ENCODE data around the gene PAK2. TPM values are rescaled to one million over a fixed set of nuclear protein-coding genes. Genes with fewer than 3 reads are reported as not detected.
A peak's percentile ranks its signal among the peaks of the same experiment; 100 is the strongest.

The PAK2 gene
- total and polyA plus RNA-seq, 2 donors from 2014 or later, result 13.4 to 67.1 TPM

- no peak overlapping the region for H3K4me3 ChIP-seq (ENCODE audit: low read length in 3 of 3)
- peak in 2 of 5 donors; percentile 50 to 56 for DNase-seq
- intact Hi-C loops (cut with DNase I), result no loop called here
- H3K4me1 ChIP-seq (ENCODE audit: control insufficient read depth in 2 of 3, insufficient read depth in 2 of 3, low read depth in 1 of 3, low read length in 3 of 3), result peaks cover 0 to 6% (median 0%) of the 10 kb centered on the region in 3 donors
- no peaks in the 10 kb centered on the region for H3K9me3 ChIP-seq (ENCODE audit: control insufficient read depth in 2 of 3, insufficient read depth in 1 of 3, low read length in 3 of 3)
- no peak for FAIRE-seq
- H3K27ac ChIP-seq (ENCODE audit: low read depth in 2 of 2, low read length in 2 of 2), result no peak overlapping the region
- no peak for TF ChIP-seq CTCF (IDR thresholded peaks at IDR 0.05; ENCODE audit: borderline replicate concordance, extremely low read depth, insufficient read depth)
- no peaks in the 10 kb centered on the region for H3K27me3 ChIP-seq (ENCODE audit: control insufficient read depth, insufficient read depth, low read length)
- H3K36me3 ChIP-seq (ENCODE audit: control insufficient read depth in 2 of 3, insufficient read depth in 3 of 3, low read length in 3 of 3), result peaks cover 0 to 3% (median 0%) of the 10 kb centered on the region in 3 donors
- no peak overlapping the region for H3K9ac ChIP-seq (ENCODE audit: low read length in 3 of 3)
Measured at GRCh38 chr3:196777836-196778235, 38.2 kb downstream of the PAK2 start.

GRCh38 chr3:196778755-196779154 lies 39.1 kb downstream of the PAK2 start:
- Histone ChIP-seq H3K9ac (ENCODE audit: low read length in 3 of 3) (no peak overlapping the region), H3K9me3 (ENCODE audit: control insufficient read depth in 2 of 3, insufficient read depth in 1 of 3, low read length in 3 of 3) (no peaks in the 10 kb centered on the region), H3K27ac (ENCODE audit: low read depth in 2 of 2, low read length in 2 of 2) (no peak overlapping the region), H3K4me3 (ENCODE audit: low read length in 3 of 3) (no peak overlapping the region), H3K4me1 (ENCODE audit: control insufficient read depth in 2 of 3, insufficient read depth in 2 of 3, low read depth in 1 of 3, low read length in 3 of 3) (peaks cover 0 to 6% (median 0%) of the 10 kb centered on the region in 3 donors), H3K36me3 (ENCODE audit: control insufficient read depth in 2 of 3, insufficient read depth in 3 of 3, low read length in 3 of 3) (peaks cover 0 to 12% (median 2%) of the 10 kb centered on the region in 3 donors), H3K27me3 (ENCODE audit: control insufficient read depth, insufficient read depth, low read length) (no peaks in the 10 kb centered on the region)
- intact Hi-C loops (cut with DNase I), result no loop called here
- TF ChIP-seq CTCF (IDR thresholded peaks at IDR 0.05; ENCODE audit: borderline replicate concordance, extremely low read depth, insufficient read depth), result no peak
- FAIRE-seq, result no peak
- no peak for DNase-seq

- Histone ChIP-seq H3K9me3 (ENCODE audit: control insufficient read depth in 2 of 3, insufficient read depth in 1 of 3, low read length in 3 of 3) (no peaks in the 10 kb centered on the region), H3K27me3 (ENCODE audit: control insufficient read depth, insufficient read depth, low read length) (no peaks in the 10 kb centered on the region), H3K9ac (ENCODE audit: low read length in 3 of 3) (no peak overlapping the region), H3K36me3 (ENCODE audit: control insufficient read depth in 2 of 3, insufficient read depth in 3 of 3, low read length in 3 of 3) (peaks cover 0 to 14% (median 2%) of the 10 kb centered on the region in 3 donors), H3K27ac (ENCODE audit: low read depth in 2 of 2, low read length in 2 of 2) (no peak overlapping the region), H3K4me1 (ENCODE audit: control insufficient read depth in 2 of 3, insufficient read depth in 2 of 3, low read depth in 1 of 3, low read length in 3 of 3) (no peaks in the 10 kb centered on the region), H3K4me3 (ENCODE audit: low read length in 3 of 3) (no peak overlapping the region)
- DNase-seq (no peak), FAIRE-seq (no peak)
- no peak for TF ChIP-seq CTCF (IDR thresholded peaks at IDR 0.05; ENCODE audit: borderline replicate concordance, extremely low read depth, insufficient read depth)
- intact Hi-C loops (cut with DNase I), result no loop called here
Measured at GRCh38 chr3:196782511-196782910, 42.9 kb downstream of the PAK2 start.

- no peaks in the 10 kb centered on the region for H3K27me3 ChIP-seq (ENCODE audit: control insufficient read depth, insufficient read depth, low read length)
- peak in 2 of 5 donors; percentile 14 to 27 for DNase-seq
Measured at GRCh38 chr3:196788528-196788927, 48.9 kb downstream of the PAK2 start.

More at GRCh38 chr3:196788528-196788927, 48.9 kb downstream of the PAK2 start:
- intact Hi-C loops (cut with DNase I), result no loop called here
- no peak overlapping the region for H3K9ac ChIP-seq (ENCODE audit: low read length in 3 of 3)
- no peak for FAIRE-seq
- H3K4me1 ChIP-seq (ENCODE audit: control insufficient read depth in 2 of 3, insufficient read depth in 2 of 3, low read depth in 1 of 3, low read length in 3 of 3), result no peaks in the 10 kb centered on the region
- no peak overlapping the region for H3K4me3 ChIP-seq (ENCODE audit: low read length in 3 of 3)
- H3K36me3 ChIP-seq (ENCODE audit: control insufficient read depth in 2 of 3, insufficient read depth in 3 of 3, low read length in 3 of 3), result peaks cover 0 to 4% (median 4%) of the 10 kb centered on the region in 3 donors
- no peaks in the 10 kb centered on the region for H3K9me3 ChIP-seq (ENCODE audit: control insufficient read depth in 2 of 3, insufficient read depth in 1 of 3, low read length in 3 of 3)
- no peak for TF ChIP-seq CTCF (IDR thresholded peaks at IDR 0.05; ENCODE audit: borderline replicate concordance, extremely low read depth, insufficient read depth)
- H3K27ac ChIP-seq (ENCODE audit: low read depth in 2 of 2, low read length in 2 of 2), result no peak overlapping the region

All from kidney (tissue), 14 donors.